SK-N-MC (cell line): Measurements from ENCODE around the gene MTA1.

ENCODE experiments used
- EZH2 ChIP-seq: fragments of 200-600 bp; sonication (generic); IDR thresholded peaks from one replicate; pipeline ENCODE4 v1.6.1; 2017; ENCODE audit warnings: antibody characterized with exemption
- FOXP2 ChIP-seq: optimal IDR thresholded peaks from 2 replicates; pipeline ENCODE3; 2011; ENCODE audit warnings: mild to moderate bottlenecking, moderate library complexity; ENCODE audit not compliant: insufficient read depth; ENCODE audit errors: extremely low read length, control extremely low read depth
- POLR2AphosphoS5 ChIP-seq: IDR thresholded peaks from 2 replicates; pipeline ENCODE4 v1.6.1; 2012; ENCODE audit warnings: mild to moderate bottlenecking, low read depth, low read length, borderline replicate concordance

- TF ChIP-seq EZH2 (no peak), POLR2AphosphoS5 (no peak), FOXP2 (no peak)
These were observed 4.9 kb upstream of the MTA1 start for GRCh38 chr14:105414456-105415371.
